HepG2 (cell line): Measurements from ENCODE around the gene CISH. TPM values are rescaled to one million over a fixed set of nuclear protein-coding genes. Genes with fewer than 3 reads are reported as not detected.
A peak's percentile ranks its signal among the peaks of the same experiment; 100 is the strongest.

Experiments
- CENPX ChIP-seq: sonication (generic); formaldehyde crosslinking; IDR thresholded peaks from 2 replicates; pipeline ENCODE4 v1.9.0; 2021; ENCODE audit warnings: mild to moderate bottlenecking, missing genetic modification reagents, moderate library complexity
- FOSL2 ChIP-seq: sonication (generic); formaldehyde crosslinking; IDR thresholded peaks from 2 replicates; pipeline ENCODE4 v1.4.0; 2020; ENCODE audit warnings: missing genetic modification reagents
- GATAD1 ChIP-seq: IDR thresholded peaks from 2 replicates; pipeline ENCODE4 v1.6.1; 2016; ENCODE audit warnings: missing genetic modification reagents, missing compliant biosample characterization
- GFI1 ChIP-seq: sonication (generic); formaldehyde crosslinking; IDR thresholded peaks from 2 replicates; pipeline ENCODE4 v1.5.0; 2020; ENCODE audit warnings: missing genetic modification reagents, mild to moderate bottlenecking, borderline replicate concordance
- PHF20 ChIP-seq: sonication (generic); formaldehyde crosslinking; IDR thresholded peaks from 2 replicates; pipeline ENCODE4 v1.5.0; 2020; ENCODE audit warnings: mild to moderate bottlenecking, missing genetic modification reagents
- POLR2AphosphoS5 ChIP-seq: IDR thresholded peaks from 2 replicates; pipeline ENCODE4 v1.6.1; 2012; ENCODE audit warnings: low read depth, low read length
- RBM22 ChIP-seq: fragments of 200-400 bp; formaldehyde crosslinking; optimal IDR thresholded peaks from 2 replicates; pipeline ENCODE3; 2017; ENCODE audit warnings: mild to moderate bottlenecking, low read length, moderate library complexity
- ZMAT3 ChIP-seq: sonication (generic); formaldehyde crosslinking; conservative IDR thresholded peaks from 2 replicates; pipeline ENCODE4 v1.7.0; 2021; ENCODE audit warnings: missing genetic modification reagents
- ZNF543 ChIP-seq: sonication (generic); formaldehyde crosslinking; IDR thresholded peaks from 2 replicates; pipeline ENCODE4 v1.4.0; 2020; ENCODE audit warnings: mild to moderate bottlenecking, missing genetic modification reagents
- ZNF563 ChIP-seq: sonication (generic); formaldehyde crosslinking; IDR thresholded peaks from 2 replicates; pipeline ENCODE4 v1.8.0; 2022; ENCODE audit warnings: mild to moderate bottlenecking, moderate library complexity, missing genetic modification reagents
- ZNF768 ChIP-seq: sonication (generic); formaldehyde crosslinking; IDR thresholded peaks from 2 replicates; pipeline ENCODE4 v1.4.0; 2020; ENCODE audit warnings: missing genetic modification reagents
- ZSCAN21 ChIP-seq: sonication (generic); formaldehyde crosslinking; IDR thresholded peaks from 2 replicates; pipeline ENCODE4 v1.8.0; 2022; ENCODE audit warnings: mild to moderate bottlenecking, missing genetic modification reagents, moderate library complexity, borderline replicate concordance
- polyA plus RNA-seq, 8 experiments: library from polyadenylated mRNA; depleted of rRNA in 3 of 8; stranded (reverse) in 7 of 8; unstranded in 1 of 8; fragments of >200 nt; fragmentation: Illumina TruSeq in 4 of 8; extraction: Trizol in 4 of 8; gene quantifications; 2 replicates each; pipeline versions ENCODE4 v1.2.1 to v1.2.3, GENCODE V29; 2011 to 2016; ENCODE audit warnings: low read depth in 4 of 8, missing spikeins in 1 of 8, mixed read lengths in 1 of 8; ENCODE audit not compliant: insufficient read depth in 1 of 8
- total RNA-seq, 5 experiments: library from RNA; depleted of rRNA; stranded (reverse); fragments of >200 nt; fragmentation: Illumina TruSeq; extraction: Trizol; gene quantifications; 2 replicates each; pipeline ENCODE4 v1.2.3, GENCODE V29; 2016; ENCODE audit warnings: low read depth in 1 of 5
- TF ChIP-seq, protein P1 (sequence below), 2 experiments: sonication (generic) in 1 of 2; formaldehyde crosslinking in 1 of 2; IDR thresholded peaks; 2 replicates each; pipeline versions ENCODE4 v1.5.1 to v1.6.1; 2011 to 2020; ENCODE audit warnings: borderline replicate concordance in 1 of 2, low read depth in 1 of 2, low read length in 1 of 2, mild to moderate bottlenecking in 1 of 2, missing genetic modification reagents in 1 of 2, moderate library complexity in 1 of 2
- TF ChIP-seq, protein P2 (sequence below): IDR thresholded peaks from 2 replicates; pipeline ENCODE4 v1.4.0; 2020; ENCODE audit warnings: mild to moderate bottlenecking, missing genetic modification reagents
- TF ChIP-seq, protein P3 (sequence below): sonication (generic); formaldehyde crosslinking; conservative IDR thresholded peaks from 2 replicates; pipeline ENCODE4 v1.4.0; 2020; ENCODE audit warnings: missing genetic modification reagents
- TF ChIP-seq, protein P4 (sequence below): IDR thresholded peaks from 2 replicates; pipeline ENCODE4 v1.6.1; 2016; ENCODE audit warnings: mild to moderate bottlenecking
- TF ChIP-seq, protein P5 (sequence below): sonication (generic); formaldehyde crosslinking; IDR thresholded peaks from 2 replicates; pipeline ENCODE4 v1.4.0; 2020; ENCODE audit warnings: mild to moderate bottlenecking, missing genetic modification reagents

Gene CISH
- total and polyA plus RNA-seq, 2 of the 13 experiments (the other 11 are each of a cell fraction or from before 2014, with no cell fraction given) = 0.91 to 1.5 TPM

DNA sequence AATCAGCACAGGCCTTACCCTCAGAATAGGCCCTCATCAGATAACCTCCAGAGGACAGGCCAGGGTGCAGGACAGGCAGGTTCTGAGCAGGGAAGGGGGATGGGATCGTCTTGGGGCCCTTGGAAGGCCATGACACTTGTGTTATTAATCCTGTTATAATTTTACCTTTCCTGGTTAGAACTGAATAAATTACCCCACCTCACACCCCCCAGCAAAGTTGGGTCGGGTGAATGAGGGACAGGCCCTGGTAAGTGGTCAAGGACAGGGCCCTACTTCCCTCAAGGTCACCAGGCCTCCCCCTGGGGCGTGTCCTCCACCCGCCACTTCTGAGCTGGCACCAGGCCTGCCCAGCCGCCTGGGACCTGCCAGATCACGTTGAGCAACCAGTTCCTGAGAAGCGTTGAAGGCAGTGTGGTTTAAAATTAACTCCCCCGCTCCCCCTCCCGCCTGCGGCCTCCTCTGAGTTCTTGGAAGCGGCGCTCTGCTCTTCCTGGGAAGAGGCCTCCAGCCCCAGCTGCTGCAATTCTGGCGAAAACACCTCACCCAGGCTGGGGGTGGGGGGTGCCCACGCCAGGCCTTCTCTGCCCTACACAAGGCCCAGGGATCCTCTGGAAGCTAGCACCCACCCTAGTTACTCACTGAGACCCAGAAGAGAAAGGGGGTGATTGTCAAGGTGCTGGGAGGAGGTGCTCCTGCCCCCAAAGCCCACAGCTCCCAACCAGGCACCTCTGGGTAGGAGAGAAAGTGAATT is 10.6 kb downstream of the CISH start (continued):
- 0 out of 2 replicates have a peak, but pooled peaks have one; percentile 42 for TF ChIP-seq ZMAT3 (CRISPR knock-in tag)
- TF ChIP-seq, protein P1, sequence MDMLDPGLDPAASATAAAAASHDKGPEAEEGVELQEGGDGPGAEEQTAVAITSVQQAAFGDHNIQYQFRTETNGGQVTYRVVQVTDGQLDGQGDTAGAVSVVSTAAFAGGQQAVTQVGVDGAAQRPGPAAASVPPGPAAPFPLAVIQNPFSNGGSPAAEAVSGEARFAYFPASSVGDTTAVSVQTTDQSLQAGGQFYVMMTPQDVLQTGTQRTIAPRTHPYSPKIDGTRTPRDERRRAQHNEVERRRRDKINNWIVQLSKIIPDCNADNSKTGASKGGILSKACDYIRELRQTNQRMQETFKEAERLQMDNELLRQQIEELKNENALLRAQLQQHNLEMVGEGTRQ (IDR thresholded peaks at IDR 0.05; ENCODE audit: low read depth, low read length) = no peak
- TF ChIP-seq, protein P1 (CRISPR knock-in tag; IDR thresholded peaks at IDR 0.05; ENCODE audit: borderline replicate concordance) = 0 out of 2 replicates have a peak, but pooled peaks have one; percentile 43
- TF ChIP-seq FOSL2 (CRISPR knock-in tag) = peak; percentile 61
- TF ChIP-seq ZNF543 (CRISPR knock-in tag) = no peak
- peak; percentile 56 for TF ChIP-seq POLR2AphosphoS5
- TF ChIP-seq, protein P2, sequence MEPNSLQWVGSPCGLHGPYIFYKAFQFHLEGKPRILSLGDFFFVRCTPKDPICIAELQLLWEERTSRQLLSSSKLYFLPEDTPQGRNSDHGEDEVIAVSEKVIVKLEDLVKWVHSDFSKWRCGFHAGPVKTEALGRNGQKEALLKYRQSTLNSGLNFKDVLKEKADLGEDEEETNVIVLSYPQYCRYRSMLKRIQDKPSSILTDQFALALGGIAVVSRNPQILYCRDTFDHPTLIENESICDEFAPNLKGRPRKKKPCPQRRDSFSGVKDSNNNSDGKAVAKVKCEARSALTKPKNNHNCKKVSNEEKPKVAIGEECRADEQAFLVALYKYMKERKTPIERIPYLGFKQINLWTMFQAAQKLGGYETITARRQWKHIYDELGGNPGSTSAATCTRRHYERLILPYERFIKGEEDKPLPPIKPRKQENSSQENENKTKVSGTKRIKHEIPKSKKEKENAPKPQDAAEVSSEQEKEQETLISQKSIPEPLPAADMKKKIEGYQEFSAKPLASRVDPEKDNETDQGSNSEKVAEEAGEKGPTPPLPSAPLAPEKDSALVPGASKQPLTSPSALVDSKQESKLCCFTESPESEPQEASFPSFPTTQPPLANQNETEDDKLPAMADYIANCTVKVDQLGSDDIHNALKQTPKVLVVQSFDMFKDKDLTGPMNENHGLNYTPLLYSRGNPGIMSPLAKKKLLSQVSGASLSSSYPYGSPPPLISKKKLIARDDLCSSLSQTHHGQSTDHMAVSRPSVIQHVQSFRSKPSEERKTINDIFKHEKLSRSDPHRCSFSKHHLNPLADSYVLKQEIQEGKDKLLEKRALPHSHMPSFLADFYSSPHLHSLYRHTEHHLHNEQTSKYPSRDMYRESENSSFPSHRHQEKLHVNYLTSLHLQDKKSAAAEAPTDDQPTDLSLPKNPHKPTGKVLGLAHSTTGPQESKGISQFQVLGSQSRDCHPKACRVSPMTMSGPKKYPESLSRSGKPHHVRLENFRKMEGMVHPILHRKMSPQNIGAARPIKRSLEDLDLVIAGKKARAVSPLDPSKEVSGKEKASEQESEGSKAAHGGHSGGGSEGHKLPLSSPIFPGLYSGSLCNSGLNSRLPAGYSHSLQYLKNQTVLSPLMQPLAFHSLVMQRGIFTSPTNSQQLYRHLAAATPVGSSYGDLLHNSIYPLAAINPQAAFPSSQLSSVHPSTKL (CRISPR knock-in tag) = peak; percentile 94
- TF ChIP-seq, protein P3, sequence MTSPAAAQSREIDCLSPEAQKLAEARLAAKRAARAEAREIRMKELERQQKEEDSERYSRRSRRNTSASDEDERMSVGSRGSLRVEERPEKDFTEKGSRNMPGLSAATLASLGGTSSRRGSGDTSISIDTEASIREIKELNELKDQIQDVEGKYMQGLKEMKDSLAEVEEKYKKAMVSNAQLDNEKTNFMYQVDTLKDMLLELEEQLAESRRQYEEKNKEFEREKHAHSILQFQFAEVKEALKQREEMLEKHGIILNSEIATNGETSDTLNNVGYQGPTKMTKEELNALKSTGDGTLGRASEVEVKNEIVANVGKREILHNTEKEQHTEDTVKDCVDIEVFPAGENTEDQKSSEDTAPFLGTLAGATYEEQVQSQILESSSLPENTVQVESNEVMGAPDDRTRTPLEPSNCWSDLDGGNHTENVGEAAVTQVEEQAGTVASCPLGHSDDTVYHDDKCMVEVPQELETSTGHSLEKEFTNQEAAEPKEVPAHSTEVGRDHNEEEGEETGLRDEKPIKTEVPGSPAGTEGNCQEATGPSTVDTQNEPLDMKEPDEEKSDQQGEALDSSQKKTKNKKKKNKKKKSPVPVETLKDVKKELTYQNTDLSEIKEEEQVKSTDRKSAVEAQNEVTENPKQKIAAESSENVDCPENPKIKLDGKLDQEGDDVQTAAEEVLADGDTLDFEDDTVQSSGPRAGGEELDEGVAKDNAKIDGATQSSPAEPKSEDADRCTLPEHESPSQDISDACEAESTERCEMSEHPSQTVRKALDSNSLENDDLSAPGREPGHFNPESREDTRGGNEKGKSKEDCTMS (CRISPR knock-in tag) = no peak
- TF ChIP-seq GATAD1 (CRISPR knock-in tag) = peak; percentile 62; the same call in 1 of the 2 replicates
- peak; percentile 70 for TF ChIP-seq RBM22
- no peak for TF ChIP-seq CENPX (CRISPR knock-in tag)
- TF ChIP-seq, protein P4, sequence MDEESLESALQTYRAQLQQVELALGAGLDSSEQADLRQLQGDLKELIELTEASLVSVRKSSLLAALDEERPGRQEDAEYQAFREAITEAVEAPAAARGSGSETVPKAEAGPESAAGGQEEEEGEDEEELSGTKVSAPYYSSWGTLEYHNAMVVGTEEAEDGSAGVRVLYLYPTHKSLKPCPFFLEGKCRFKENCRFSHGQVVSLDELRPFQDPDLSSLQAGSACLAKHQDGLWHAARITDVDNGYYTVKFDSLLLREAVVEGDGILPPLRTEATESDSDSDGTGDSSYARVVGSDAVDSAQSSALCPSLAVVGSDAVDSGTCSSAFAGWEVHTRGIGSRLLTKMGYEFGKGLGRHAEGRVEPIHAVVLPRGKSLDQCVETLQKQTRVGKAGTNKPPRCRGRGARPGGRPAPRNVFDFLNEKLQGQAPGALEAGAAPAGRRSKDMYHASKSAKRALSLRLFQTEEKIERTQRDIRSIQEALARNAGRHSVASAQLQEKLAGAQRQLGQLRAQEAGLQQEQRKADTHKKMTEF (CRISPR knock-in tag) = peak; percentile 81
- TF ChIP-seq, protein P5, sequence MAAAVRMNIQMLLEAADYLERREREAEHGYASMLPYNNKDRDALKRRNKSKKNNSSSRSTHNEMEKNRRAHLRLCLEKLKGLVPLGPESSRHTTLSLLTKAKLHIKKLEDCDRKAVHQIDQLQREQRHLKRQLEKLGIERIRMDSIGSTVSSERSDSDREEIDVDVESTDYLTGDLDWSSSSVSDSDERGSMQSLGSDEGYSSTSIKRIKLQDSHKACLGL (CRISPR knock-in tag) = peak; percentile 34; the same call in 1 of the 2 replicates
- TF ChIP-seq PHF20 = peak; percentile 56
- peak; percentile 22; the same call in 1 of the 2 replicates for TF ChIP-seq ZNF768 (CRISPR knock-in tag)
- 0 out of 2 replicates have a peak, but pooled peaks have one; percentile 9 for TF ChIP-seq ZSCAN21 (CRISPR knock-in tag)
- peak; percentile 79; the same call in 1 of the 2 replicates for TF ChIP-seq GFI1 (CRISPR knock-in tag)
- TF ChIP-seq ZNF563 (CRISPR knock-in tag) = peak; percentile 45; the same call in 1 of the 2 replicates
